Ishikawa (cell line): Measurements from ENCODE around the gene GMDS.

Experiments
- CEBPB ChIP-seq: IDR thresholded peaks from 2 replicates; pipeline ENCODE4 v1.6.1; 2012
- CREB1 ChIP-seq: IDR thresholded peaks from 2 replicates; pipeline ENCODE4 v1.6.1; 2012; ENCODE audit warnings: low read depth
- EGR1 ChIP-seq: IDR thresholded peaks from 2 replicates; pipeline ENCODE4 v1.6.1; 2012
- EP300 ChIP-seq: IDR thresholded peaks from 2 replicates; pipeline ENCODE4 v1.6.1; 2012; ENCODE audit warnings: borderline replicate concordance
- FOXM1 ChIP-seq: IDR thresholded peaks from 2 replicates; pipeline ENCODE4 v1.6.1; 2012; ENCODE audit warnings: low read depth, borderline replicate concordance
- MAX ChIP-seq: IDR thresholded peaks from 2 replicates; pipeline ENCODE4 v1.6.1; 2012
- NFIC ChIP-seq: IDR thresholded peaks from 2 replicates; pipeline ENCODE4 v1.6.1; 2012
- RAD21 ChIP-seq: IDR thresholded peaks from 2 replicates; pipeline ENCODE4 v1.6.1; 2012; ENCODE audit warnings: low read depth
- REST ChIP-seq: IDR thresholded peaks from 2 replicates; pipeline ENCODE4 v1.6.1; 2012; ENCODE audit warnings: low read depth, mild to moderate bottlenecking
- TAF1 ChIP-seq: IDR thresholded peaks from 2 replicates; pipeline ENCODE4 v1.6.1; 2012; ENCODE audit warnings: low read depth, mild to moderate bottlenecking
- TCF12 ChIP-seq: IDR thresholded peaks from 2 replicates; pipeline ENCODE4 v1.6.1; 2012; ENCODE audit warnings: low read depth
- TEAD4 ChIP-seq: IDR thresholded peaks from 2 replicates; pipeline ENCODE4 v1.6.1; 2012
- USF1 ChIP-seq: IDR thresholded peaks from 2 replicates; pipeline ENCODE4 v1.6.1; 2012
- YY1 ChIP-seq: IDR thresholded peaks from 2 replicates; pipeline ENCODE4 v1.6.1; 2012; ENCODE audit warnings: low read depth
- ZBTB7A ChIP-seq: IDR thresholded peaks from 2 replicates; pipeline ENCODE4 v1.6.1; 2012; ENCODE audit warnings: low read depth

The GMDS gene

GRCh38 chr6:1577896-1578745, 667.3 kb downstream of the GMDS start:
- TF ChIP-seq CEBPB (no peak), NFIC (no peak), EP300 (no peak), YY1 (no peak), USF1 (no peak), TCF12 (no peak), TEAD4 (no peak), RAD21 (no peak), CREB1 (no peak), EGR1 (no peak), MAX (no peak), FOXM1 (no peak), TAF1 (no peak), ZBTB7A (no peak), REST (no peak)

GRCh38 chr6:1577146-1577680, 668.2 kb downstream of the GMDS start:
- TF ChIP-seq REST (no peak), CEBPB (no peak), TCF12 (no peak), TEAD4 (no peak), YY1 (no peak)

GRCh38 chr6:1576711-1577110, 668.7 kb downstream of the GMDS start:
- TF ChIP-seq YY1 (no peak), CEBPB (no peak), EP300 (no peak), MAX (no peak), TAF1 (no peak), USF1 (no peak), TEAD4 (no peak), FOXM1 (no peak), ZBTB7A (no peak), RAD21 (no peak), NFIC (no peak)

GRCh38 chr6:1576166-1576565, 669.2 kb downstream of the GMDS start:
- TF ChIP-seq REST (no peak), CREB1 (no peak)
